Panc1 (cell line): Measurements from ENCODE around the gene DBX1.

Experiments used
- POLR2AphosphoS5 ChIP-seq: IDR thresholded peaks from 2 replicates; pipeline ENCODE4 v1.6.1; 2012; ENCODE audit warnings: mild to moderate bottlenecking, low read depth, low read length, moderate library complexity
- TCF7L2 ChIP-seq: IDR thresholded peaks from 2 replicates; pipeline ENCODE4 v1.6.1; 2011; ENCODE audit warnings: mild to moderate bottlenecking, low read depth, low read length, inconsistent platforms
- TF ChIP-seq, protein P1 (sequence below): fragments of 450-650 bp; IDR thresholded peaks from 2 replicates; pipeline ENCODE4 v1.5.1; 2017; ENCODE audit warnings: mild to moderate bottlenecking
- TF ChIP-seq, protein P2 (sequence below), 2 experiments: IDR thresholded peaks; 2 replicates each; pipeline ENCODE4 v1.6.1; 2011 to 2012; ENCODE audit warnings: low read depth in 2 of 2, control low read depth in 1 of 2, low read length in 1 of 2, mild to moderate bottlenecking in 1 of 2, moderate library complexity in 1 of 2; ENCODE audit not compliant: insufficient read depth in 1 of 2

DNA sequence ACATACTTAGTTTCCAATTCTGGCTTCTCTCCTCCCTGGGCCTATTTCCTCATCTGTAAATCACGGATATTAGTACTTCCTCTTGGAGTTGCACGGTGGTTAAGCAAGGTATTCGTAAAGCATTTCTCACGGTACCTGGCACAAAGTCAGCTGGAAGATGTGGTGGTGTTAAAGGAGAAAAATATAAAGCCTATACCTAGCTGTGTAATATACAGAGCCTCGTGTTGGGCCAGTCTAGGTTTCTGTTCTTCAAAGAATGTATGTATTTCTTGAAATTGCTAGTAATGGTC, 47.2 kb downstream of the DBX1 start:
- no peak for TF ChIP-seq POLR2AphosphoS5
- TF ChIP-seq, protein P1, sequence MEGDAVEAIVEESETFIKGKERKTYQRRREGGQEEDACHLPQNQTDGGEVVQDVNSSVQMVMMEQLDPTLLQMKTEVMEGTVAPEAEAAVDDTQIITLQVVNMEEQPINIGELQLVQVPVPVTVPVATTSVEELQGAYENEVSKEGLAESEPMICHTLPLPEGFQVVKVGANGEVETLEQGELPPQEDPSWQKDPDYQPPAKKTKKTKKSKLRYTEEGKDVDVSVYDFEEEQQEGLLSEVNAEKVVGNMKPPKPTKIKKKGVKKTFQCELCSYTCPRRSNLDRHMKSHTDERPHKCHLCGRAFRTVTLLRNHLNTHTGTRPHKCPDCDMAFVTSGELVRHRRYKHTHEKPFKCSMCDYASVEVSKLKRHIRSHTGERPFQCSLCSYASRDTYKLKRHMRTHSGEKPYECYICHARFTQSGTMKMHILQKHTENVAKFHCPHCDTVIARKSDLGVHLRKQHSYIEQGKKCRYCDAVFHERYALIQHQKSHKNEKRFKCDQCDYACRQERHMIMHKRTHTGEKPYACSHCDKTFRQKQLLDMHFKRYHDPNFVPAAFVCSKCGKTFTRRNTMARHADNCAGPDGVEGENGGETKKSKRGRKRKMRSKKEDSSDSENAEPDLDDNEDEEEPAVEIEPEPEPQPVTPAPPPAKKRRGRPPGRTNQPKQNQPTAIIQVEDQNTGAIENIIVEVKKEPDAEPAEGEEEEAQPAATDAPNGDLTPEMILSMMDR = no peak
- TF ChIP-seq, protein P2, sequence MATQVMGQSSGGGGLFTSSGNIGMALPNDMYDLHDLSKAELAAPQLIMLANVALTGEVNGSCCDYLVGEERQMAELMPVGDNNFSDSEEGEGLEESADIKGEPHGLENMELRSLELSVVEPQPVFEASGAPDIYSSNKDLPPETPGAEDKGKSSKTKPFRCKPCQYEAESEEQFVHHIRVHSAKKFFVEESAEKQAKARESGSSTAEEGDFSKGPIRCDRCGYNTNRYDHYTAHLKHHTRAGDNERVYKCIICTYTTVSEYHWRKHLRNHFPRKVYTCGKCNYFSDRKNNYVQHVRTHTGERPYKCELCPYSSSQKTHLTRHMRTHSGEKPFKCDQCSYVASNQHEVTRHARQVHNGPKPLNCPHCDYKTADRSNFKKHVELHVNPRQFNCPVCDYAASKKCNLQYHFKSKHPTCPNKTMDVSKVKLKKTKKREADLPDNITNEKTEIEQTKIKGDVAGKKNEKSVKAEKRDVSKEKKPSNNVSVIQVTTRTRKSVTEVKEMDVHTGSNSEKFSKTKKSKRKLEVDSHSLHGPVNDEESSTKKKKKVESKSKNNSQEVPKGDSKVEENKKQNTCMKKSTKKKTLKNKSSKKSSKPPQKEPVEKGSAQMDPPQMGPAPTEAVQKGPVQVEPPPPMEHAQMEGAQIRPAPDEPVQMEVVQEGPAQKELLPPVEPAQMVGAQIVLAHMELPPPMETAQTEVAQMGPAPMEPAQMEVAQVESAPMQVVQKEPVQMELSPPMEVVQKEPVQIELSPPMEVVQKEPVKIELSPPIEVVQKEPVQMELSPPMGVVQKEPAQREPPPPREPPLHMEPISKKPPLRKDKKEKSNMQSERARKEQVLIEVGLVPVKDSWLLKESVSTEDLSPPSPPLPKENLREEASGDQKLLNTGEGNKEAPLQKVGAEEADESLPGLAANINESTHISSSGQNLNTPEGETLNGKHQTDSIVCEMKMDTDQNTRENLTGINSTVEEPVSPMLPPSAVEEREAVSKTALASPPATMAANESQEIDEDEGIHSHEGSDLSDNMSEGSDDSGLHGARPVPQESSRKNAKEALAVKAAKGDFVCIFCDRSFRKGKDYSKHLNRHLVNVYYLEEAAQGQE (IDR thresholded peaks at IDR 0.05; ENCODE audit: insufficient read depth in 1 of 2, low read depth in 2 of 2, low read length in 1 of 2) = no peak
- TF ChIP-seq TCF7L2 = no peak
